Measurements from ENCODE around the gene FRAT2. TPM values are rescaled to one million over a fixed set of nuclear protein-coding genes. Genes with fewer than 3 reads are reported as not detected.

FRAT2 gene
- total and polyA plus RNA-seq, 2 of the 4 experiments (the other 2 are of a cell fraction): 2.0 to 2.5 TPM

GRCh38 chr10:97362310-97363033, 27.9 kb upstream of the FRAT2 start:
- TF ChIP-seq BHLHE40 (IDR thresholded peaks at IDR 0.05; ENCODE audit: low read depth, low read length) (no peak), CHD1 (IDR thresholded peaks at IDR 0.05; ENCODE audit: low read depth, low read length) (no peak), MAFK (IDR thresholded peaks at IDR 0.05; ENCODE audit: low read depth, low read length) (no peak), RFX5 (IDR thresholded peaks at IDR 0.05; ENCODE audit: low read depth, low read length) (no peak), RAD21 (IDR thresholded peaks at IDR 0.05; ENCODE audit: low read length) (no peak), CEBPB (IDR thresholded peaks at IDR 0.05; ENCODE audit: low read depth, low read length) (no peak), POLR2A (IDR thresholded peaks at IDR 0.05; ENCODE audit: low read depth, low read length) (no peak), MXI1 (IDR thresholded peaks at IDR 0.05; ENCODE audit: borderline replicate concordance, low read depth, low read length) (no peak), MAZ (IDR thresholded peaks at IDR 0.05; ENCODE audit: borderline replicate concordance, low read depth, low read length) (no peak), FOS (IDR thresholded peaks at IDR 0.05; ENCODE audit: low read depth, low read length) (no peak)
- TF ChIP-seq, protein P1, sequence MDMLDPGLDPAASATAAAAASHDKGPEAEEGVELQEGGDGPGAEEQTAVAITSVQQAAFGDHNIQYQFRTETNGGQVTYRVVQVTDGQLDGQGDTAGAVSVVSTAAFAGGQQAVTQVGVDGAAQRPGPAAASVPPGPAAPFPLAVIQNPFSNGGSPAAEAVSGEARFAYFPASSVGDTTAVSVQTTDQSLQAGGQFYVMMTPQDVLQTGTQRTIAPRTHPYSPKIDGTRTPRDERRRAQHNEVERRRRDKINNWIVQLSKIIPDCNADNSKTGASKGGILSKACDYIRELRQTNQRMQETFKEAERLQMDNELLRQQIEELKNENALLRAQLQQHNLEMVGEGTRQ (IDR thresholded peaks at IDR 0.05; ENCODE audit: low read depth, low read length): no peak
- no peak overlapping the region for H3K27ac ChIP-seq (ENCODE audit: insufficient read depth, low read length)
- no peaks in the 10 kb centered on the region for H3K27me3 ChIP-seq (ENCODE audit: control insufficient read depth, insufficient read depth, low read length)
- H3K4me2 ChIP-seq (ENCODE audit: low read depth, low read length): no peak overlapping the region
- no peak overlapping the region for H4K91ac ChIP-seq (ENCODE audit: insufficient read depth, low read depth, low read length)
- intact Hi-C loops (cut with micrococcal nuclease): no loop called here
- H3K9ac ChIP-seq (ENCODE audit: low read depth, low read length): no peak overlapping the region
- no peaks in the 10 kb centered on the region for H3K4me1 ChIP-seq (ENCODE audit: control insufficient read depth, insufficient read depth, low read length)
- ATAC-seq (ENCODE audit: low read depth) (no peak), DNase-seq (no peak)
- 90% methylated on average over 2 of the region's 11 CpGs; no CpG with 5 or more reads in 1 of the 2 experiments for WGBS, 2 experiments (ENCODE audit: extremely low coverage in 2 of 2, insufficient read length in 1 of 2)
- H3K4me3 ChIP-seq (ENCODE audit: insufficient read depth, low read depth, low read length): no peak overlapping the region
- H2AK5ac ChIP-seq (ENCODE audit: low read depth, low read length): no peak overlapping the region
- H3K18ac ChIP-seq (ENCODE audit: low read depth, low read length): no peak overlapping the region
- no peak overlapping the region for H2AFZ ChIP-seq (replicated peaks; ENCODE audit: low read length, poor library complexity)
- peaks cover 39% of the 10 kb centered on the region for H3K36me3 ChIP-seq (ENCODE audit: control insufficient read depth, insufficient read depth, low read length)
- H3K9me3 ChIP-seq (ENCODE audit: control insufficient read depth, insufficient read depth, low read length): no peaks in the 10 kb centered on the region
- H2BK20ac ChIP-seq (ENCODE audit: low read depth, low read length): no peak overlapping the region
- POLR2A ChIA-PET (ENCODE audit: unreplicated experiment): no interaction called here
- H2BK120ac ChIP-seq (ENCODE audit: low read depth, low read length): no peak overlapping the region
- H3K79me1 ChIP-seq (ENCODE audit: low read depth in 1 of 2, low read length in 2 of 2): no peaks in the 10 kb centered on the region
- H3K56ac ChIP-seq (ENCODE audit: extremely low read depth, insufficient read depth, low read length): no peak overlapping the region
- no peak overlapping the region for H4K8ac ChIP-seq (ENCODE audit: low read depth in 2 of 2, low read length in 2 of 2)
- 0 out of 2 replicates have a peak, but pooled peaks cover 3% of the 10 kb centered on the region for H3K9me1 ChIP-seq (ENCODE audit: insufficient read depth, low read length)
- H4K5ac ChIP-seq (ENCODE audit: low read depth, low read length): no peak overlapping the region
- no peak overlapping the region for H2BK5ac ChIP-seq (ENCODE audit: low read depth, low read length, poor library complexity, severe bottlenecking)
- H3K14ac ChIP-seq (replicated peaks; ENCODE audit: low read depth, low read length): no peak overlapping the region
- dilution Hi-C loops (cut with HindIII; ENCODE audit: low sequenced_read_pairs, unreplicated experiment): no loop called here
- H2BK15ac ChIP-seq (ENCODE audit: low read depth, low read length): no peak overlapping the region
- no peak overlapping the region for H2AK9ac ChIP-seq (replicated peaks; ENCODE audit: low read depth, low read length, poor library complexity)
- H4K20me1 ChIP-seq (ENCODE audit: insufficient read depth, low read length): no peaks in the 10 kb centered on the region
- no peak overlapping the region for H3K23ac ChIP-seq (ENCODE audit: low read depth, low read length)
- CTCF ChIA-PET: no interaction called here
- H3K4ac ChIP-seq (ENCODE audit: low read depth, low read length): no peak overlapping the region
- no TSS peak for BruUV-seq (replicated peaks)
- in situ Hi-C loops (cut with MboI; ENCODE audit: low sequenced_read_pairs): no loop called here
